ENCODE results near the gene HAUS5. TPM values are rescaled to one million over a fixed set of nuclear protein-coding genes. Genes with fewer than 3 reads are reported as not detected.
A peak's percentile ranks its signal among the peaks of the same experiment; 100 is the strongest.

Gene HAUS5
- total RNA-seq, 1 experiment from 2014 or later = 35.3 TPM

DNA sequence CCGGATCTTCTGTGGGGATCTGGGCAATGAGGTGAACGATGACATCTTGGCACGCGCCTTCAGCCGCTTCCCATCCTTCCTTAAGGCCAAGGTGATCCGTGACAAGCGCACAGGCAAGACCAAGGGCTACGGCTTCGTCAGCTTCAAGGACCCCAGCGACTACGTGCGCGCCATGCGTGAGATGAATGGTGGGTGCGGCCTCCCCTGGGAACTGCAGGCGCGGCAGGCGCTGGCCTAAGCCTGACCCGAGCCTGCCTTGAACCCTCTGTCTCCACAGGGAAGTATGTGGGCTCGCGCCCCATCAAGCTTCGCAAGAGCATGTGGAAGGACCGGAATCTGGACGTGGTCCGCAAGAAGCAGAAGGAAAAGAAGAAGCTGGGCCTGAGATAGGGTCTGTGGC, 24.6 kb downstream of the HAUS5 start:
- CTCF ChIA-PET = no interaction called here
- DNase-seq = no peak
- no peak overlapping the region for H3K4me3 Mint-ChIP-seq (ENCODE audit: low read depth, unreplicated experiment)
- TF ChIP-seq, protein P1, sequence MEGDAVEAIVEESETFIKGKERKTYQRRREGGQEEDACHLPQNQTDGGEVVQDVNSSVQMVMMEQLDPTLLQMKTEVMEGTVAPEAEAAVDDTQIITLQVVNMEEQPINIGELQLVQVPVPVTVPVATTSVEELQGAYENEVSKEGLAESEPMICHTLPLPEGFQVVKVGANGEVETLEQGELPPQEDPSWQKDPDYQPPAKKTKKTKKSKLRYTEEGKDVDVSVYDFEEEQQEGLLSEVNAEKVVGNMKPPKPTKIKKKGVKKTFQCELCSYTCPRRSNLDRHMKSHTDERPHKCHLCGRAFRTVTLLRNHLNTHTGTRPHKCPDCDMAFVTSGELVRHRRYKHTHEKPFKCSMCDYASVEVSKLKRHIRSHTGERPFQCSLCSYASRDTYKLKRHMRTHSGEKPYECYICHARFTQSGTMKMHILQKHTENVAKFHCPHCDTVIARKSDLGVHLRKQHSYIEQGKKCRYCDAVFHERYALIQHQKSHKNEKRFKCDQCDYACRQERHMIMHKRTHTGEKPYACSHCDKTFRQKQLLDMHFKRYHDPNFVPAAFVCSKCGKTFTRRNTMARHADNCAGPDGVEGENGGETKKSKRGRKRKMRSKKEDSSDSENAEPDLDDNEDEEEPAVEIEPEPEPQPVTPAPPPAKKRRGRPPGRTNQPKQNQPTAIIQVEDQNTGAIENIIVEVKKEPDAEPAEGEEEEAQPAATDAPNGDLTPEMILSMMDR (IDR thresholded peaks at IDR 0.05; ENCODE audit: unreplicated experiment) = no peak
- intact Hi-C loops (cut with micrococcal nuclease; ENCODE audit: unreplicated experiment) = no loop called here
- BruUV-seq (replicated peaks) = no TSS peak
- H3K27me3 Mint-ChIP-seq (ENCODE audit: unreplicated experiment) = peaks cover 13% of the 10 kb centered on the region
- H3K36me3 Mint-ChIP-seq (ENCODE audit: insufficient read depth, unreplicated experiment) = peaks cover 52% of the 10 kb centered on the region
- no peak overlapping the region for H3K27ac Mint-ChIP-seq (ENCODE audit: unreplicated experiment)
- H3K9me3 Mint-ChIP-seq (ENCODE audit: low read depth, unreplicated experiment) = no peaks in the 10 kb centered on the region
- no peaks in the 10 kb centered on the region for H3K4me1 Mint-ChIP-seq (ENCODE audit: low read depth, unreplicated experiment)

- TF ChIP-seq, protein P1 (IDR thresholded peaks at IDR 0.05; ENCODE audit: unreplicated experiment) = no peak
- CTCF ChIA-PET = no interaction called here
- Mint-ChIP-seq H3K4me3 (ENCODE audit: low read depth, unreplicated experiment) (no peak overlapping the region), H3K36me3 (ENCODE audit: insufficient read depth, unreplicated experiment) (peaks cover 58% of the 10 kb centered on the region), H3K27me3 (ENCODE audit: unreplicated experiment) (peaks cover 13% of the 10 kb centered on the region), H3K9me3 (ENCODE audit: low read depth, unreplicated experiment) (no peaks in the 10 kb centered on the region), H3K27ac (ENCODE audit: unreplicated experiment) (peak overlapping the region; percentile 21), H3K4me1 (ENCODE audit: low read depth, unreplicated experiment) (peaks cover 3% of the 10 kb centered on the region)
- BruUV-seq (replicated peaks) = no TSS peak
- intact Hi-C loops (cut with micrococcal nuclease; ENCODE audit: unreplicated experiment) = no loop called here
- DNase-seq = no peak
Measured at GRCh38 chr19:35639321-35639639, 26.7 kb downstream of the HAUS5 start.

DNA sequence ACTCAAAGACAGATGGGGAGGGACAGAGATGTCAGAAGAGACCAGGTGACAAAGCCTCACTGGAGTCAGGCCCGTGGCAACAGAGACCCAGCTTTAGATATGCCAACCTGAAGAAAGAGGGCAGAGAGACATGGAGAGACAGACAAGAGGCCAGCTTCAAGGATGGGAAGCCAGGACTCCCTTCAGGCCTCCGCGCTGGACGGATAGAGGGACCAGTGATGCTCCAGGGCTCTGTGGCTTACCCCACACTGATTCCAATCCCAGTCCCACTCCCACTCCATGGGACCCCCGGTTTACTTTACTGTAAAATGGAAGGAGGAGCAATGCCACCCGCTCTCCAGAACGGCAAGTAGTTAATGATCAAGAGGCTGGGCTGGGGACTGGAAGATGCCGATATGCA, 27.3 kb downstream of the HAUS5 start:
- H3K4me1 Mint-ChIP-seq (ENCODE audit: low read depth, unreplicated experiment) = peaks cover 9% of the 10 kb centered on the region
- H3K36me3 Mint-ChIP-seq (ENCODE audit: insufficient read depth, unreplicated experiment) = peaks cover 64% of the 10 kb centered on the region
- intact Hi-C loops (cut with micrococcal nuclease; ENCODE audit: unreplicated experiment) = no loop called here
- H3K9me3 Mint-ChIP-seq (ENCODE audit: low read depth, unreplicated experiment) = no peaks in the 10 kb centered on the region
- H3K4me3 Mint-ChIP-seq (ENCODE audit: low read depth, unreplicated experiment) = no peak overlapping the region
- CTCF ChIA-PET = interaction anchor here (0.7 kb wide), 1 partner anchor 48 kb away, joined by 3 read pairs; no protein-coding TSS in a partner anchor
- H3K27me3 Mint-ChIP-seq (ENCODE audit: unreplicated experiment) = peaks cover 13% of the 10 kb centered on the region
- TF ChIP-seq, protein P1 (IDR thresholded peaks at IDR 0.05; ENCODE audit: unreplicated experiment) = no peak
- DNase-seq = no peak
- no TSS peak for BruUV-seq (replicated peaks)
- H3K27ac Mint-ChIP-seq (ENCODE audit: unreplicated experiment) = peak overlapping the region; percentile 21

- Mint-ChIP-seq H3K27ac (ENCODE audit: unreplicated experiment) (no peak within 1 kb of the TSS), H3K9me3 (ENCODE audit: low read depth, unreplicated experiment) (no peaks in the 10 kb centered on the region), H3K4me1 (ENCODE audit: low read depth, unreplicated experiment) (peaks cover 15% of the 10 kb centered on the region), H3K4me3 (ENCODE audit: low read depth, unreplicated experiment) (peak within 1 kb of the TSS; percentile 79), H3K36me3 (ENCODE audit: insufficient read depth, unreplicated experiment) (peaks cover 57% of the 10 kb centered on the region), H3K27me3 (ENCODE audit: unreplicated experiment) (peaks cover 13% of the 10 kb centered on the region)
- TF ChIP-seq, protein P1 (IDR thresholded peaks at IDR 0.05; ENCODE audit: unreplicated experiment) = no peak
- no TSS peak for BruUV-seq (replicated peaks)
- CTCF ChIA-PET = no interaction called here
- no peak for DNase-seq
- intact Hi-C loops (cut with micrococcal nuclease; ENCODE audit: unreplicated experiment) = no loop called here
Measured at GRCh38 chr19:35641515-35642151, 29.1 kb downstream of the HAUS5 start, which contains the start of gene ETV2. ETV2 (plus strand) TSS chr19:35641745; CDS start chr19:35642461, 716 bp downstream.

All from Calu3 (cell line).